Hair follicle dermal papilla cell (primary cell): ENCODE measurements around the gene ZNF587. TPM values are rescaled to one million over a fixed set of nuclear protein-coding genes. Genes with fewer than 3 reads are reported as not detected.

Source experiments
- total RNA-seq: library from RNA; depleted of rRNA; stranded (reverse); fragments of >200 nt; gene quantifications from 2 replicates; pipeline ENCODE4 v1.2.3, GENCODE V29; 2012

ZNF587 gene
- total RNA-seq, result 34.4 and 52.9 TPM in 2 replicates

DNA sequence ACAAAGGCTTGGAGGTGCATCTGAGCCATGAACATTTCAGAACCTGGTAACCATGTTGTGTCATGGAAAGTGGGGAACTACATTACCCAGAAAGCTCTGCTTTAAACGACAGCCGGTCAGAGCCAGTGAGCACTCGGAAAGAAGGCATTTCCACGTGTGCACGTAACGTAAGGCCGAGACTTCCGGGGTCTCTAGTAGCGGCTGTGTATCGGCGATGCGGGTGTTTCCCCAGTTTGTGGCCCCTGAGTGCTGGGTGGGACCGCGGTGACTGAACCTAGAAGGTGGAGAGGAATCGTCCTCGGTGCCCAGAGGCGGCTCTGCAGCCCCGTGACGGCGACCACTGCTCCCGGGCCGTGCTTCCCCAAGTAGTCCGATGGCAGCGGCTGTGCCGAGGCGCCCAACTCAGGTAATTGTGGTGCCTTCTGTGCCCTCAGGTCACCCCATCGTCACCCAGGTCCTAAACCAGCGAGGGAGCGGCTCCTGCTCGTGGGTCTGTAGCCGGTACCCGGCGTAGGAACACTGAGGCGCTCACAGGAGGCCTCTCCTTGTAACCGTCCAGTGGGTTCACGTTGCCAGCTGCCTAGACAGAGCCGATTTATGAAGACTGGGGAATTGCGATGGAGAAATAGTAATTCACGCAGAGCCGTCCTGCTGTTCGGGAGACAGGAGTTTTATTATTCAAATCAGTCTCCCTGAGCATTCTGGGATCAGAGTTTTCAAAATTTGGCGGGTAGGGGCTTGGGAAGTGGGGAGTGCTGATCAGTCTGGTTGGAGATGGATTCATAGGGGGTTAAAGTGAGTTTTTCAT is at the start of gene ZNF587:
Gene ZNF587 (plus strand): TSS at position 194 of the 808 bp plus-strand sequence. CDS start 180 bp downstream, at position 374.

GRCh38 chr19:57814505-57815246 is 35.0 kb upstream of the ZNF587 start, which contains the start of gene ZNF552:
TSS of gene ZNF552 (minus strand) at chr19:57814913. CDS start at chr19:57814743, 170 bp downstream.

GRCh38 chr19:57830071-57830602 is 19.5 kb upstream of the ZNF587 start, which contains the start of gene ZNF587B:
TSS of gene ZNF587B (plus strand) at chr19:57830299. CDS start at chr19:57830529, 230 bp downstream.

GRCh38 chr19:57888560-57889231 is 39.0 kb downstream of the ZNF587 start, which contains the start of gene ZNF814:
TSS of gene ZNF814 (minus strand) at chr19:57889037. CDS start at chr19:57888802, 235 bp downstream.

Other genes starting within 250 kb of the ZNF587 start
- gene ZNF530, start 250.0 kb upstream of the ZNF587 start, total RNA-seq, result 3.8 and 5.0 TPM in 2 replicates
- 33.9 and 40.4 TPM in 2 replicates for gene ZNF134, start 235.6 kb upstream of the ZNF587 start, total RNA-seq
- 9.2 and 9.6 TPM in 2 replicates for gene ZNF211, start 216.7 kb upstream of the ZNF587 start, total RNA-seq
- not detected in 2 replicates for gene ZSCAN4, start 180.9 kb upstream of the ZNF587 start, total RNA-seq
- 12.6 and 13.6 TPM in 2 replicates for gene ZNF551, start 167.9 kb upstream of the ZNF587 start, total RNA-seq
- 6.0 and 7.6 TPM in 2 replicates for gene ZNF154, start 140.7 kb upstream of the ZNF587 start, total RNA-seq
- 9.6 and 10.1 TPM in 2 replicates for gene ZNF671, start 122.2 kb upstream of the ZNF587 start, total RNA-seq
- 16.0 and 19.5 TPM in 2 replicates for gene ZNF776, start 103.0 kb upstream of the ZNF587 start, total RNA-seq
- 15.3 and 17.0 TPM in 2 replicates for gene ZNF586, start 80.2 kb upstream of the ZNF587 start, total RNA-seq
- gene ZNF552, start 34.9 kb upstream of the ZNF587 start, total RNA-seq, result 4.5 and 6.0 TPM in 2 replicates
- 25.1 and 29.4 TPM in 2 replicates for gene ZNF587B, start 19.6 kb upstream of the ZNF587 start, total RNA-seq
- 9.1 and 13.6 TPM in 2 replicates for gene ZNF814, start 39.2 kb downstream of the ZNF587 start, total RNA-seq
- 17.0 and 21.9 TPM in 2 replicates for gene ZNF417, start 66.7 kb downstream of the ZNF587 start, total RNA-seq
- gene ZNF418, start 85.5 kb downstream of the ZNF587 start, total RNA-seq, result 3.9 and 6.3 TPM in 2 replicates
- gene ZNF256, start 97.8 kb downstream of the ZNF587 start, total RNA-seq, result 5.3 and 7.5 TPM in 2 replicates
- gene C19orf18, start 124.7 kb downstream of the ZNF587 start, total RNA-seq, result not detected in 2 replicates
- 19.5 and 25.9 TPM in 2 replicates for gene ZNF606, start 153.0 kb downstream of the ZNF587 start, total RNA-seq
- not detected in 2 replicates for gene ZSCAN1, start 184.2 kb downstream of the ZNF587 start, total RNA-seq
- gene ZNF135, start 209.4 kb downstream of the ZNF587 start, total RNA-seq, result 7.3 and 8.0 TPM in 2 replicates
- 59.3 and 61.7 TPM in 2 replicates for gene ZSCAN18, start 248.4 kb downstream of the ZNF587 start, total RNA-seq